Trophoblast cell (in vitro differentiated cells and primary cell): Measurements from ENCODE around the gene CD2BP2.
"Not testable (repeated sequence)": the region's sequence is repeated elsewhere in the genome, so short reads cannot be mapped to it uniquely, and the experiment has no call there.

ENCODE experiments used
- DNase-seq, 2 donors: peaks; one replicate each; pipeline ENCODE4 v3.0.0-alpha.2; 2016
- H2AFZ ChIP-seq: 2 replicates; pipeline ENCODE4 v1.6.1; 2013; ENCODE audit warnings: low read length, moderate library complexity, mild to moderate bottlenecking; ENCODE audit not compliant: insufficient read depth, poor library complexity
- H2AK5ac ChIP-seq: 2 replicates; pipeline ENCODE4 v1.6.1; 2013; ENCODE audit warnings: mild to moderate bottlenecking, low read length
- H2BK120ac ChIP-seq: 2 replicates; pipeline ENCODE4 v1.6.1; 2013; ENCODE audit warnings: low read length, mild to moderate bottlenecking, moderate library complexity; ENCODE audit not compliant: insufficient read depth, poor library complexity
- H2BK12ac ChIP-seq: 2 replicates; pipeline ENCODE4 v1.6.1; 2013; ENCODE audit warnings: mild to moderate bottlenecking, low read length, moderate library complexity
- H2BK5ac ChIP-seq: 2 replicates; pipeline ENCODE4 v1.6.1; 2013; ENCODE audit warnings: low read length, low read depth, moderate library complexity, mild to moderate bottlenecking; ENCODE audit not compliant: poor library complexity
- H3K14ac ChIP-seq: 2 replicates; pipeline ENCODE4 v1.6.1; 2013; ENCODE audit warnings: mild to moderate bottlenecking, low read length
- H3K18ac ChIP-seq: 2 replicates; pipeline ENCODE4 v1.6.1; 2013; ENCODE audit warnings: mild to moderate bottlenecking, low read length
- H3K23ac ChIP-seq: 2 replicates; pipeline ENCODE4 v1.6.1; 2013; ENCODE audit warnings: low read length
- H3K27ac ChIP-seq: 2 replicates; pipeline ENCODE4 v1.5.1; 2013; ENCODE audit warnings: low read depth, mild to moderate bottlenecking, inconsistent platforms, low read length, moderate library complexity
- H3K27me3 ChIP-seq: 2 replicates; pipeline ENCODE4 v1.6.1; 2013; ENCODE audit warnings: inconsistent platforms, mild to moderate bottlenecking, low read length, moderate library complexity; ENCODE audit not compliant: insufficient read depth
- H3K36me3 ChIP-seq, 2 experiments: 1 replicate in 1 of 2; 2 replicates in 1 of 2; pipeline ENCODE4 v1.6.1; 2013; ENCODE audit warnings: low read length in 2 of 2, mild to moderate bottlenecking in 2 of 2, moderate library complexity in 1 of 2; ENCODE audit not compliant: insufficient read depth in 2 of 2, control insufficient read depth in 1 of 2
- H3K4ac ChIP-seq: 2 replicates; pipeline ENCODE4 v1.6.1; 2013; ENCODE audit warnings: low read depth, mild to moderate bottlenecking, low read length, moderate library complexity
- H3K4me1 ChIP-seq, 2 experiments: 1 replicate in 1 of 2; 2 replicates in 1 of 2; pipeline ENCODE4 v1.6.1; 2013; ENCODE audit warnings: low read length in 2 of 2, mild to moderate bottlenecking in 2 of 2, moderate library complexity in 1 of 2; ENCODE audit not compliant: insufficient read depth in 2 of 2, control insufficient read depth in 1 of 2
- H3K4me2 ChIP-seq: 2 replicates; pipeline ENCODE4 v1.6.1; 2013; ENCODE audit warnings: inconsistent platforms, mild to moderate bottlenecking, low read length, moderate library complexity
- H3K4me3 ChIP-seq: 2 replicates; pipeline ENCODE4 v1.5.1; 2013; ENCODE audit warnings: mild to moderate bottlenecking, low read depth, low read length, inconsistent platforms
- H3K79me1 ChIP-seq: one replicate; pipeline ENCODE4 v1.6.1; 2013; ENCODE audit warnings: low read length
- H3K79me2 ChIP-seq: 2 replicates; pipeline ENCODE4 v1.6.1; 2013; ENCODE audit warnings: low read length, mild to moderate bottlenecking; ENCODE audit not compliant: control insufficient read depth, insufficient read depth, poor library complexity
- H3K9ac ChIP-seq: 2 replicates; pipeline ENCODE4 v1.6.1; 2013; ENCODE audit warnings: mild to moderate bottlenecking, low read length
- H3K9me3 ChIP-seq: 2 replicates; pipeline ENCODE4 v1.6.1; 2013; ENCODE audit warnings: low read depth, mild to moderate bottlenecking, control low read depth, inconsistent platforms, low read length; ENCODE audit not compliant: insufficient read depth
- H4K12ac ChIP-seq: 2 replicates; pipeline ENCODE4 v1.6.1; 2013; ENCODE audit warnings: low read depth, mild to moderate bottlenecking, low read length, moderate library complexity
- H4K8ac ChIP-seq: 2 replicates; pipeline ENCODE4 v1.6.1; 2013; ENCODE audit warnings: low read depth, mild to moderate bottlenecking, low read length, moderate library complexity
- H4K91ac ChIP-seq: one replicate; pipeline ENCODE4 v1.6.1; 2013; ENCODE audit warnings: low read depth, mild to moderate bottlenecking, low read length, moderate library complexity
- WGBS: extraction: QIAGEN DNeasy Blood & Tissue Kit; methylation state at CpG from one replicate; pipeline ENCODE4 v1.1.7; 2013; ENCODE audit warnings: missing lambda C conversion rate; ENCODE audit not compliant: insufficient read length, insufficient coverage; ENCODE audit errors: extremely low coverage; 5-methylcytosine and 5-hydroxymethylcytosine counted together

Gene CD2BP2

DNA sequence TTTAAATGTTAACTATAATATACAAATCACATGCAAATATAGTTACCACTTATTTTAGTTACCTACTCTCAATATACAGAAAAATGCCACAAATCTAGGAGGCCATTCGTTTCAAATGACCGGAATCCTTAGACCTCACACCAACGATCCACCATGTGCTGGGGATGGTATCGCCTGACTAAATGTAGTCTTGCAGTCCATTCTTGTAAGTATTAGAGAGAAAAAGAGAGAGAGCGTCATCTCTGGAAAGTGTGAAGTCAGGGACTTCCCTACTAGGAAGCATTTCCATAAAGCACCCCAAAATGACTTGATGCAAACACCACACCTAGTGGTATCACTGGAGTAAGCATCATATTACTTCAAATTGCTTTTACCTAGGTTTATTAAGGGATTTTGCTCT is 45.9 kb downstream of the CD2BP2 start:
- not testable (repeated sequence) for H4K12ac ChIP-seq, H4K91ac ChIP-seq, H3K27ac ChIP-seq, H3K27me3 ChIP-seq, H3K79me1 ChIP-seq, H2BK12ac ChIP-seq, H3K9me3 ChIP-seq, H3K18ac ChIP-seq, H3K36me3 ChIP-seq, H3K79me2 ChIP-seq, H3K4ac ChIP-seq, H3K4me2 ChIP-seq, H3K4me1 ChIP-seq, H2AK5ac ChIP-seq, H2BK120ac ChIP-seq, H3K23ac ChIP-seq, H2BK5ac ChIP-seq, DNase-seq, H3K9ac ChIP-seq, H3K14ac ChIP-seq, H3K4me3 ChIP-seq, H2AFZ ChIP-seq, H4K8ac ChIP-seq
- no CpG with 5 or more reads among the region's 5 CpGs for WGBS
